B cell (primary cell): ENCODE measurements around the gene LIFR.

Experiments used
- EZH2 ChIP-seq: IDR thresholded peaks from 2 replicates; pipeline ENCODE4 v1.6.1; 2012; ENCODE audit warnings: borderline replicate concordance, low read depth, mild to moderate bottlenecking, moderate library complexity, low read length; ENCODE audit not compliant: insufficient read depth, poor library complexity, severe bottlenecking
- TF ChIP-seq, protein P1 (sequence below): fragments of 200-600 bp; IDR thresholded peaks from one replicate; pipeline ENCODE4 v1.8.0; 2022; ENCODE audit warnings: antibody characterized with exemption, mild to moderate bottlenecking

DNA sequence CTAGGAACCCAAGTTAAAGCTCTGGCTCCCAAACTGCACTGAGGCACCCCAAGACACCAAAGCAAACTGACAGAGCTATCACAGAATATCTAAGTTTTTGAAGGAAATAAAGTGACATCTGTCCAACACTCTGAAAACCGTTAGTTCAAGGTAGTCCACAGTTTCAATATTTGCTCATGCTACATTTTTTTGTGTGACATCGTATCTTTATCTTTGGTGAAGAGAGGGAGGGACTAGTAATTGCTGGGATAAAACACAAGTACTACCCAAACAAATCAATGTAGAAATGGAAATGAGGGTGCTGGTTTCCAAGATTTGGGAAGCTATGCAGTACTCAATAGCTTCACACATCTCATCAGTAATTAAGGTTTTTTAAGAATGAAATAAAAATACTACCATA, 20.6 kb downstream of the LIFR start:
- TF ChIP-seq, protein P1, sequence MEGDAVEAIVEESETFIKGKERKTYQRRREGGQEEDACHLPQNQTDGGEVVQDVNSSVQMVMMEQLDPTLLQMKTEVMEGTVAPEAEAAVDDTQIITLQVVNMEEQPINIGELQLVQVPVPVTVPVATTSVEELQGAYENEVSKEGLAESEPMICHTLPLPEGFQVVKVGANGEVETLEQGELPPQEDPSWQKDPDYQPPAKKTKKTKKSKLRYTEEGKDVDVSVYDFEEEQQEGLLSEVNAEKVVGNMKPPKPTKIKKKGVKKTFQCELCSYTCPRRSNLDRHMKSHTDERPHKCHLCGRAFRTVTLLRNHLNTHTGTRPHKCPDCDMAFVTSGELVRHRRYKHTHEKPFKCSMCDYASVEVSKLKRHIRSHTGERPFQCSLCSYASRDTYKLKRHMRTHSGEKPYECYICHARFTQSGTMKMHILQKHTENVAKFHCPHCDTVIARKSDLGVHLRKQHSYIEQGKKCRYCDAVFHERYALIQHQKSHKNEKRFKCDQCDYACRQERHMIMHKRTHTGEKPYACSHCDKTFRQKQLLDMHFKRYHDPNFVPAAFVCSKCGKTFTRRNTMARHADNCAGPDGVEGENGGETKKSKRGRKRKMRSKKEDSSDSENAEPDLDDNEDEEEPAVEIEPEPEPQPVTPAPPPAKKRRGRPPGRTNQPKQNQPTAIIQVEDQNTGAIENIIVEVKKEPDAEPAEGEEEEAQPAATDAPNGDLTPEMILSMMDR: no peak
- no peak for TF ChIP-seq EZH2
